ENCODE results near the gene SNAI1.

SNAI1 gene

GRCh38 chr20:50037575-50037974 is 54.8 kb downstream of the SNAI1 start:
- DNase-seq (ENCODE audit: low spot score) = no peak

GRCh38 chr20:50038169-50038568 is 55.4 kb downstream of the SNAI1 start:
- DNase-seq (ENCODE audit: low spot score) = no peak

All from RKO (cell line).